Panc1 (cell line): ENCODE measurements around the gene MYO7A. TPM values are rescaled to one million over a fixed set of nuclear protein-coding genes. Genes with fewer than 3 reads are reported as not detected.

ENCODE experiments used
- ATAC-seq: fragments of 200-7000 bp; cut with Tn5 transposase; 2 replicates; pipeline ENCODE4 v1.9.1; 2020; ENCODE audit warnings: mild to moderate bottlenecking, moderate library complexity
- BruUV-seq: library from RNA; stranded (reverse); fragments of 400-500 nt; replicated peaks from 2 replicates; lab custom pipeline; 2021; lab: Mats Ljungman, UMichigan
- CTCF ChIA-PET: fragments of 300-600 bp; sonication (Branson Sonifier 250); formaldehyde crosslinking; loops from one replicate; lab custom pipeline; 2022; ENCODE audit warnings: antibody characterized with exemption; lab: Charles Lee
- POLR2A ChIA-PET: fragments of 300-600 bp; sonication (Branson Sonifier 250); formaldehyde crosslinking; loops from one replicate; lab custom pipeline; 2022; ENCODE audit warnings: antibody characterized with exemption; lab: Charles Lee
- DNase-seq: peaks from one replicate; pipeline ENCODE4 v3.0.0-alpha.2; 2010; ENCODE audit warnings: low read depth, low spot score
- H3K27ac ChIP-seq: 2 replicates; pipeline ENCODE4 v1.5.1; 2011; ENCODE audit warnings: mild to moderate bottlenecking, low read length, inconsistent platforms
- H3K27me3 ChIP-seq: fragments of 200-500 bp; sonication (Bioruptor generic); 2 replicates; pipeline ENCODE4 v1.6.0; 2014; ENCODE audit warnings: low read length, inconsistent platforms; ENCODE audit not compliant: control insufficient read depth, insufficient read depth
- H3K36me3 ChIP-seq: fragments of 200-500 bp; sonication (Bioruptor generic); 2 replicates; pipeline ENCODE4 v1.5.1; 2014; ENCODE audit warnings: inconsistent platforms, mild to moderate bottlenecking, low read length, moderate library complexity; ENCODE audit not compliant: control insufficient read depth, insufficient read depth
- H3K4me1 ChIP-seq: 2 replicates; pipeline ENCODE4 v1.5.1; 2011; ENCODE audit warnings: inconsistent platforms, mild to moderate bottlenecking, low read length, moderate library complexity; ENCODE audit not compliant: control insufficient read depth, insufficient read depth
- H3K4me3 ChIP-seq, 2 experiments: 2 replicates each; pipeline ENCODE4 v1.5.1; 2011 to 2012; ENCODE audit warnings: low read depth in 2 of 2, low read length in 2 of 2, mild to moderate bottlenecking in 2 of 2, inconsistent platforms in 1 of 2, moderate library complexity in 1 of 2
- H3K9me3 ChIP-seq: fragments of 200-500 bp; sonication (Bioruptor generic); 2 replicates; pipeline ENCODE4 v1.5.1; 2014; ENCODE audit warnings: low read depth, mild to moderate bottlenecking, inconsistent platforms, low read length, moderate library complexity; ENCODE audit not compliant: control insufficient read depth, insufficient read depth
- CTCF ChIP-seq: fragments of 450-650 bp; IDR thresholded peaks from 2 replicates; pipeline ENCODE4 v1.5.1; 2017; ENCODE audit warnings: mild to moderate bottlenecking
- POLR2AphosphoS5 ChIP-seq: IDR thresholded peaks from 2 replicates; pipeline ENCODE4 v1.6.1; 2012; ENCODE audit warnings: mild to moderate bottlenecking, low read depth, low read length, moderate library complexity
- REST ChIP-seq, 2 experiments: IDR thresholded peaks; 2 replicates each; pipeline ENCODE4 v1.6.1; 2011 to 2012; ENCODE audit warnings: low read depth in 2 of 2, control low read depth in 1 of 2, low read length in 1 of 2, mild to moderate bottlenecking in 1 of 2, moderate library complexity in 1 of 2; ENCODE audit not compliant: insufficient read depth in 1 of 2
- SIN3A ChIP-seq: IDR thresholded peaks from 2 replicates; pipeline ENCODE4 v1.6.1; 2012; ENCODE audit warnings: low read depth, mild to moderate bottlenecking, low read length, moderate library complexity, borderline replicate concordance; ENCODE audit not compliant: insufficient read depth
- TCF7L2 ChIP-seq: IDR thresholded peaks from 2 replicates; pipeline ENCODE4 v1.6.1; 2011; ENCODE audit warnings: mild to moderate bottlenecking, low read depth, low read length, inconsistent platforms
- in situ Hi-C: cut with HindIII; loops from 2 replicates; pipeline ENCODE4 v1.10.0; 2016; ENCODE audit warnings: low sequenced_read_pairs, low pct_unique_long_range_greater_than_20kb
- intact Hi-C: fragments of 100-400 bp; cut with micrococcal nuclease; formaldehyde crosslinking; loops from one replicate; pipeline ENCODE4 v1.10.0; 2022; ENCODE audit not compliant: unreplicated experiment
- total RNA-seq: library from RNA; stranded (reverse); gene quantifications from one replicate; pipeline ENCODE4 v1.2.1, GENCODE V29; 2021; ENCODE audit not compliant: unreplicated experiment

Gene MYO7A
- total RNA-seq, 1 experiment from 2014 or later: 1.3 TPM

- H3K27ac ChIP-seq: no peak overlapping the region
- BruUV-seq: no TSS peak
- no peaks in the 10 kb centered on the region for H3K27me3 ChIP-seq
- no peak for TF ChIP-seq CTCF
- TF ChIP-seq TCF7L2: no peak
- H3K4me3 ChIP-seq: no peak overlapping the region
- CTCF ChIA-PET: no interaction called here
- 0 out of 2 replicates have a peak, but pooled peaks cover 2% of the 10 kb centered on the region for H3K4me1 ChIP-seq
- POLR2A ChIA-PET: no interaction called here
- in situ Hi-C loops (loop anchor here (10.0 kb wide), 1 partner anchor 78 kb away; the partner anchor contains the start of gene CAPN5), intact Hi-C loops (no loop called here)
- H3K36me3 ChIP-seq: no peaks in the 10 kb centered on the region
- DNase-seq (no peak), ATAC-seq (no peak)
- no peaks in the 10 kb centered on the region for H3K9me3 ChIP-seq
Observed at GRCh38 chr11:77142091-77142975, 14.3 kb downstream of the MYO7A start.

GRCh38 chr11:77143405-77144020 is 15.5 kb downstream of the MYO7A start:
- no TSS peak for BruUV-seq
- no peak for DNase-seq
- no peaks in the 10 kb centered on the region for H3K36me3 ChIP-seq
- POLR2A ChIA-PET: no interaction called here
- 0 out of 2 replicates have a peak, but pooled peaks cover 2% of the 10 kb centered on the region for H3K4me1 ChIP-seq
- no peak for ATAC-seq
- in situ Hi-C loops (loop anchor here (10.0 kb wide), 1 partner anchor 79 kb away; the partner anchor contains the start of gene CAPN5), intact Hi-C loops (no loop called here)
- H3K9me3 ChIP-seq: no peaks in the 10 kb centered on the region
- CTCF ChIA-PET: no interaction called here
- no peak overlapping the region for H3K27ac ChIP-seq
- no peaks in the 10 kb centered on the region for H3K27me3 ChIP-seq
- no peak for TF ChIP-seq TCF7L2
- no peak for TF ChIP-seq REST (IDR thresholded peaks at IDR 0.05; ENCODE audit: insufficient read depth in 1 of 2, low read depth in 2 of 2, low read length in 1 of 2)
- no peak for TF ChIP-seq CTCF
- no peak for TF ChIP-seq SIN3A
- TF ChIP-seq POLR2AphosphoS5: no peak
- no peak overlapping the region for H3K4me3 ChIP-seq
